ENCODE measurements around the gene NUP50.

The NUP50 gene

GRCh38 chr22:45210577-45210976 lies 46.9 kb downstream of the NUP50 start:
- DNase-seq (ENCODE audit: low spot score), result no peak

GRCh38 chr22:45210991-45211390 lies 47.3 kb downstream of the NUP50 start:
- no peak for DNase-seq (ENCODE audit: low spot score)

GRCh38 chr22:45211435-45211834 lies 47.7 kb downstream of the NUP50 start:
- DNase-seq (ENCODE audit: low spot score), result no peak

GRCh38 chr22:45211848-45212247 lies 48.1 kb downstream of the NUP50 start:
- DNase-seq (ENCODE audit: low spot score), result no peak

- peak; percentile 38 for DNase-seq (ENCODE audit: low spot score)
Measured at GRCh38 chr22:45212306-45212709, 48.6 kb downstream of the NUP50 start.

- DNase-seq (ENCODE audit: low spot score), result no peak
Measured at GRCh38 chr22:45212992-45213751, 49.4 kb downstream of the NUP50 start.

- no peak for DNase-seq (ENCODE audit: low spot score)
Measured at GRCh38 chr22:45216133-45217003, 52.6 kb downstream of the NUP50 start.

- DNase-seq (ENCODE audit: low spot score), result no peak
Measured at GRCh38 chr22:45217345-45217744, 53.6 kb downstream of the NUP50 start.

- DNase-seq (ENCODE audit: low spot score), result no peak
Measured at GRCh38 chr22:45217806-45218205, 54.1 kb downstream of the NUP50 start.

- no peak for DNase-seq (ENCODE audit: low spot score)
Measured at GRCh38 chr22:45218976-45219375, 55.3 kb downstream of the NUP50 start.

- no peak for DNase-seq (ENCODE audit: low spot score)
Measured at GRCh38 chr22:45221201-45221600, 57.5 kb downstream of the NUP50 start.

GRCh38 chr22:45223304-45224117 lies 59.8 kb downstream of the NUP50 start:
- no peak for DNase-seq (ENCODE audit: low spot score)

GRCh38 chr22:45224331-45224730 lies 60.6 kb downstream of the NUP50 start:
- DNase-seq (ENCODE audit: low spot score), result no peak

- peak; percentile 95 for DNase-seq (ENCODE audit: low spot score)
Measured at GRCh38 chr22:45224988-45225731, 61.4 kb downstream of the NUP50 start.

GRCh38 chr22:45225732-45226502 lies 62.2 kb downstream of the NUP50 start:
- DNase-seq (ENCODE audit: low spot score), result no peak

GRCh38 chr22:45226503-45227186 lies 62.9 kb downstream of the NUP50 start:
- peak; percentile 47 for DNase-seq (ENCODE audit: low spot score)

GRCh38 chr22:45227645-45228400 lies 64.1 kb downstream of the NUP50 start:
- no peak for DNase-seq (ENCODE audit: low spot score)

GRCh38 chr22:45228401-45228754 lies 64.7 kb downstream of the NUP50 start:
- no peak for DNase-seq (ENCODE audit: low spot score)

- no peak for DNase-seq (ENCODE audit: low spot score)
Measured at GRCh38 chr22:45229181-45229580, 65.5 kb downstream of the NUP50 start.

Measured in COLO829 (cell line).